Measurements from ENCODE around the gene RNF121. TPM values are rescaled to one million over a fixed set of nuclear protein-coding genes. Genes with fewer than 3 reads are reported as not detected.

Gene RNF121
- total RNA-seq, 1 experiment from 2014 or later, result 56.9 TPM

DNA sequence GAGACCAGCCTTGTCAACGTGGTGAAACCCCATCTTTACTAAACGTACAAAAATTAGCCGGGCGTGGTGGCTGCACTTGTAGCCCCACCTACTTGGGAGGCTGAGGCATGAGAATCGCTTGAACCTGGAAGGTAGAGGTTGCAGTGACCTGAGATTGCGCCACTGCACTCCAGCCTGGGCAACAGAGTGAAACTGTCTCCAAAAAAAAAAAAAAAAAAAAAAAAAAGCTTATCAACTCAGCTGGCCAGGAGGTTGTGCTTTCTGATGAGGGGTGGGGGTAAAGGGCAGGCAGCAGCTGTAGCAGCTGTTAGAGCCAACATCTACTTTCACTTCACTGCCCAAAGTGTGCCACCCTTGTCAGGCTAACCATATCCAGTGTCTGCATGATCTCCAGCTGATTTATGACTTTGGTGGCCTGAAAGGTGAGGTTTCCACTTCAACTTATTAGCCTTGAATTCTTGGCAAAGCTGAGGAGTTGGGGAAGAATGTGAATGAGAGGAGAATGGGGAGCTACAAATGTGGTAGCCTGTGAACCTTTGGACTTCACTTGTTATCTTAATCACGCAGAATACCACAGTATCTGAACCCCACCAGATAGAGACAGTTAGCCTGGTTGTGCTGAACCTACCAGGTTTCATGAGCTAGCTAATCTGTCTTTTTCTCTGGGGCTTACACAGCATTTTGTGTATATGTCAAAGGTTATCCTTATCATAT, 19.6 kb downstream of the RNF121 start:
- H4K91ac ChIP-seq (ENCODE audit: insufficient read length, low read depth, low read length), result no peak overlapping the region
- no peak overlapping the region for H3T11ph ChIP-seq (ENCODE audit: low read length)
- H2BK12ac ChIP-seq (ENCODE audit: insufficient read length, low read depth, low read length), result no peak overlapping the region
- no CpG with 5 or more reads among the region's 7 CpGs for WGBS (ENCODE audit: extremely low coverage, insufficient read length, low lambda C conversion rate)
- no peaks in the 10 kb centered on the region for H3K23me2 ChIP-seq (ENCODE audit: insufficient read length, low read depth, low read length, poor library complexity, severe bottlenecking)
- no peak for TF ChIP-seq CTCF (conservative IDR thresholded peaks at IDR 0.05)
- H4K20me1 ChIP-seq (ENCODE audit: control insufficient read depth, insufficient read depth, insufficient read length), result no peaks in the 10 kb centered on the region
- no peak overlapping the region for H2BK5ac ChIP-seq (ENCODE audit: insufficient read length, low read length)
- H4K5ac ChIP-seq (ENCODE audit: insufficient read length, low read depth, low read length), result no peak overlapping the region
- H3K4ac ChIP-seq (ENCODE audit: low read depth, low read length), result no peak overlapping the region
- H4K8ac ChIP-seq (replicated peaks; ENCODE audit: insufficient read length, low read depth, low read length), result no peak overlapping the region
- Mint-ChIP-seq H3K27me3 (ENCODE audit: low read depth) (no peaks in the 10 kb centered on the region; the same call in 1 of the 2 replicates), H3K27ac (peak overlapping the region in 1 of 3 experiments; percentile 38; a peak in 2 of 7 replicates), H3K36me3 (ENCODE audit: insufficient read depth in 1 of 3, low read depth in 3 of 3) (no peaks in the 10 kb centered on the region), H3K9me3 (no peaks in the 10 kb centered on the region), H3K4me3 (no peak overlapping the region), H3K4me1 (peaks cover 2 to 3% of the 10 kb centered on the region in 2 experiments; a peak in 2 of 4 replicates)
- H3K79me1 ChIP-seq (ENCODE audit: insufficient read depth, low read depth, low read length, poor library complexity, severe bottlenecking), result peaks cover 6% of the 10 kb centered on the region
- H3K4me2 ChIP-seq (ENCODE audit: insufficient read depth, insufficient read length, low read length), result no peak overlapping the region
- no peaks in the 10 kb centered on the region for H3K79me2 ChIP-seq (ENCODE audit: insufficient read depth, low read length)
- no peak overlapping the region for H2BK15ac ChIP-seq (ENCODE audit: low read depth, low read length)
- no peak overlapping the region for H3K18ac ChIP-seq (ENCODE audit: insufficient read length, low read depth, low read length)
- no peak overlapping the region for H3K14ac ChIP-seq (ENCODE audit: insufficient read depth, low read length)
- no peak overlapping the region for H3K23ac ChIP-seq (ENCODE audit: insufficient read length, low read depth, low read length)
- no peak overlapping the region for H2AFZ ChIP-seq (ENCODE audit: low read length)
- H3K9me3 ChIP-seq (ENCODE audit: control insufficient read depth, low read depth, low read length), result no peaks in the 10 kb centered on the region
- H3K27me3 ChIP-seq (ENCODE audit: insufficient read depth, low read length), result no peaks in the 10 kb centered on the region
- H3K56ac ChIP-seq (ENCODE audit: insufficient read length, low read depth, low read length), result no peak overlapping the region
- H2BK120ac ChIP-seq (ENCODE audit: low read depth, low read length, poor library complexity, severe bottlenecking), result no peak overlapping the region
- H3K9ac ChIP-seq (ENCODE audit: extremely low read depth, insufficient read length, low read length), result no peak overlapping the region
- H2BK20ac ChIP-seq (ENCODE audit: low read depth, low read length, poor library complexity, severe bottlenecking), result no peak overlapping the region
- no peaks in the 10 kb centered on the region for H3K4me1 ChIP-seq (ENCODE audit: insufficient read depth, low read length)
- no peak overlapping the region for H2AK5ac ChIP-seq (ENCODE audit: insufficient read length, low read length)
- no peak for DNase-seq
- no peak overlapping the region for H3K27ac ChIP-seq (ENCODE audit: insufficient read length, low read depth, low read length)

Data from H9 (cell line).